SK-N-MC (cell line): Measurements from ENCODE around the gene LRFN5.

ENCODE experiments used
- EZH2 ChIP-seq: fragments of 200-600 bp; sonication (generic); IDR thresholded peaks from one replicate; pipeline ENCODE4 v1.6.1; 2017; ENCODE audit warnings: antibody characterized with exemption
- FOXP2 ChIP-seq: optimal IDR thresholded peaks from 2 replicates; pipeline ENCODE3; 2011; ENCODE audit warnings: mild to moderate bottlenecking, moderate library complexity; ENCODE audit not compliant: insufficient read depth; ENCODE audit errors: extremely low read length, control extremely low read depth
- POLR2AphosphoS5 ChIP-seq: IDR thresholded peaks from 2 replicates; pipeline ENCODE4 v1.6.1; 2012; ENCODE audit warnings: mild to moderate bottlenecking, low read depth, low read length, borderline replicate concordance

DNA sequence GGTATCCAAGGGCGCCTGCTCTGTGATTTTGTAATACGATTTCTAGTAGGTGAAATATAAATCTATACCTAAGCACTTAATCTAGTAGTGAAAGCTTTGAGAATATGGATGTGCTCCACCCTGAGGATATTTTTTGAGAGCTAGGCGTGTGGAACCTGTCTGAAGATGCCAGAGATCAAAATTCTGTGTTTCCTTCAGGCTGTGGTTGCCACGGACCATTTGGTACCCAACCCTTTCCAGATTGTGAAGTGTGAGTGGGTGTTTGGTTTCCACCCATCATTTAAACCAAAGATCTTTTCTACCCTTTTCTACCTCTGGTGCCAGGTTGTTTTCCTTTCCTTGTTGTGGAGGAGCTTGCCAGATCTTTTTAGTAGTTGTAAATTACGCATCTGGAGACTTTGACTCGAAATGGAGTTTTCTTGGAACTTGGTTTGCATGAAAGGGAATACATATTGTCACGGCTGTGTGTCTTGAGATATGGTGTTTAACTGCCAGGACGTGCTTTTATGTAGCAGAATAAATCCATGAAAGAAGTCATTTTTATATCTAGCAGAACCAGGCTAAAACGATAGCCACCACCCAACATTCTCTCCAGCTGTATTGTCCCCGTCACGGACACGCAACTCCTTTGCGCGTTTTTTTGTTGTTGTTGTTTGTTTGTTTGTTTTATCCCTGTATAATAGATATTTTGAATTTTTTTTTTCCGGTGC lies 2.2 kb downstream of the LRFN5 start:
- TF ChIP-seq POLR2AphosphoS5 (no peak), EZH2 (no peak), FOXP2 (no peak)
